Glutamatergic neuron (in vitro differentiated cells): ENCODE measurements around the gene TMEM186. TPM values are rescaled to one million over a fixed set of nuclear protein-coding genes. Genes with fewer than 3 reads are reported as not detected.
A peak's percentile ranks its signal among the peaks of the same experiment; 100 is the strongest.

ENCODE experiments used
- DNase-seq: peaks from one replicate; pipeline ENCODE4 v3.0.0; 2022
- H3K27ac Mint-ChIP-seq: one replicate; pipeline ENCODE4 v1.8.0; 2020; ENCODE audit warnings: mild to moderate bottlenecking, mixed read lengths, inconsistent platforms; ENCODE audit not compliant: unreplicated experiment
- H3K27me3 Mint-ChIP-seq: one replicate; pipeline ENCODE4 v1.8.0; 2020; ENCODE audit warnings: mild to moderate bottlenecking, moderate library complexity, mixed read lengths, inconsistent platforms; ENCODE audit not compliant: unreplicated experiment
- H3K36me3 Mint-ChIP-seq: one replicate; pipeline ENCODE4 v1.8.0; 2020; ENCODE audit warnings: mild to moderate bottlenecking, mixed read lengths, inconsistent platforms; ENCODE audit not compliant: unreplicated experiment
- H3K4me1 Mint-ChIP-seq: one replicate; pipeline ENCODE4 v1.8.0; 2020; ENCODE audit warnings: mild to moderate bottlenecking, low read depth, mixed read lengths, inconsistent platforms; ENCODE audit not compliant: unreplicated experiment
- H3K4me3 Mint-ChIP-seq: one replicate; pipeline ENCODE4 v1.8.0; 2020; ENCODE audit warnings: mild to moderate bottlenecking, mixed read lengths, inconsistent platforms; ENCODE audit not compliant: unreplicated experiment
- H3K9me3 Mint-ChIP-seq: one replicate; pipeline ENCODE4 v1.8.0; 2020; ENCODE audit warnings: mild to moderate bottlenecking, moderate library complexity, mixed read lengths, inconsistent platforms; ENCODE audit not compliant: unreplicated experiment
- total RNA-seq: library from RNA; stranded (reverse); fragmentation: NEBNext Ultra II Directional; extraction: Animal tissue kit (Norgen Biotek cat#: 25700); gene quantifications from one replicate; pipeline ENCODE4 v1.2.1, GENCODE V29; 2021; ENCODE audit not compliant: unreplicated experiment
- TF ChIP-seq, protein P1 (sequence below): fragments of 200-600 bp; sonication (generic); IDR thresholded peaks from one replicate; pipeline ENCODE4 v1.5.0; 2021; ENCODE audit not compliant: partially characterized antibody, unreplicated experiment

The TMEM186 gene
- total RNA-seq, 1 donor from 2014 or later, result 7.3 TPM

DNA sequence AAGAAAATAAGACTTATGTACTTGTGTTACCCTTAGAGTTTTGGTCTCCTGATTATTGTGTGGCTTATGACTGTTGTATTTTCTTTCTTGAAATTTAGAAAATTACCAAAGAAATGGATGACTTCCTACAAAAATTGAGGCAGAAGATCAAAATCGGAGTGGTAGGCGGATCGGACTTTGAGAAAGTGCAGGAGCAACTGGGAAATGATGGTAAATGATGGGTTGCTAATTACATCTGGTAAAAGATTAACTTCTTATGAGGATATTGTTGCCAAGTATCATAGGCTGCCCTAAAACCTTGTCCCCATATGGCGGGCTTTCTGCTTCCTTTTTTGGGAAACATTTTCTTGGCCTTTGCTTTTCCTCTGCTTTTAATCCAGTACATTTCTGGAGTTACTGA is 4.3 kb upstream of the TMEM186 start:
- Mint-ChIP-seq H3K27ac (no peak overlapping the region), H3K4me3 (no peak overlapping the region), H3K27me3 (peaks cover 2% of the 10 kb centered on the region), H3K36me3 (peaks cover 4% of the 10 kb centered on the region), H3K9me3 (peaks cover 2% of the 10 kb centered on the region), H3K4me1 (peaks cover 11% of the 10 kb centered on the region)
- TF ChIP-seq, protein P1, sequence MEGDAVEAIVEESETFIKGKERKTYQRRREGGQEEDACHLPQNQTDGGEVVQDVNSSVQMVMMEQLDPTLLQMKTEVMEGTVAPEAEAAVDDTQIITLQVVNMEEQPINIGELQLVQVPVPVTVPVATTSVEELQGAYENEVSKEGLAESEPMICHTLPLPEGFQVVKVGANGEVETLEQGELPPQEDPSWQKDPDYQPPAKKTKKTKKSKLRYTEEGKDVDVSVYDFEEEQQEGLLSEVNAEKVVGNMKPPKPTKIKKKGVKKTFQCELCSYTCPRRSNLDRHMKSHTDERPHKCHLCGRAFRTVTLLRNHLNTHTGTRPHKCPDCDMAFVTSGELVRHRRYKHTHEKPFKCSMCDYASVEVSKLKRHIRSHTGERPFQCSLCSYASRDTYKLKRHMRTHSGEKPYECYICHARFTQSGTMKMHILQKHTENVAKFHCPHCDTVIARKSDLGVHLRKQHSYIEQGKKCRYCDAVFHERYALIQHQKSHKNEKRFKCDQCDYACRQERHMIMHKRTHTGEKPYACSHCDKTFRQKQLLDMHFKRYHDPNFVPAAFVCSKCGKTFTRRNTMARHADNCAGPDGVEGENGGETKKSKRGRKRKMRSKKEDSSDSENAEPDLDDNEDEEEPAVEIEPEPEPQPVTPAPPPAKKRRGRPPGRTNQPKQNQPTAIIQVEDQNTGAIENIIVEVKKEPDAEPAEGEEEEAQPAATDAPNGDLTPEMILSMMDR, result no peak
- no peak for DNase-seq

DNA sequence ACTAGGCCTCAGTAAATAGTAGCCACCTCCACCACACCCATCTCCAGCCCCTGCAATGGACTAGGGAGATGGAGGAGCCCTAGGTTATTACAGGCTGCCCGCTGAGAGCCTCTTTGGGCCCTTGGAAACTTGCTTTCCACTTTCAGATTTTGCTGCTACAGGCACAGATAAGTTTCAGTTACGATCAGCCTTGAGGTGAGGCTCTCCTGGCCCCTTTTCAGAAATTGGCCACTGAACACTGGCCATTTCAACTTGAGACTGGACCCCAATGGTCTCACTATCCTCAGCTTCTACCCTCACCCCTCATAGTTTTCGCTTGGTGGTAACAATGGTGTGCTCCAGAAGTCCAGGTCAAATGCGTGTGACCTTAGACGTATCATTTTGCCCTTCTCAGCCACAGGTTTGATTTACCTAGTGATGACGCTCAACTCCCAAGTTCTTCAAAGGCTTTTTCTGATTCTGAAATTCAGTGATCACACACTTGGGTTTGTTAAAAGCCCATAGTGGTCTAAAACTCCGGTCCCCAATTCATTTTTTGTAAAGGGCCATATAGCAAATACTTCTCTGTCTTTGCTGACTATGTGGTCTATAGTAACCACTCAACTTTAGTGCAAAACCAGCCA is 1.2 kb upstream of the TMEM186 start:
- TF ChIP-seq, protein P1, result no peak
- Mint-ChIP-seq H3K27me3 (peaks cover 2% of the 10 kb centered on the region), H3K9me3 (peaks cover 2% of the 10 kb centered on the region), H3K4me3 (peak overlapping the region; percentile 95), H3K27ac (peak overlapping the region; percentile 35), H3K4me1 (peaks cover 11% of the 10 kb centered on the region), H3K36me3 (peaks cover 4% of the 10 kb centered on the region)
- DNase-seq, result no peak

DNA sequence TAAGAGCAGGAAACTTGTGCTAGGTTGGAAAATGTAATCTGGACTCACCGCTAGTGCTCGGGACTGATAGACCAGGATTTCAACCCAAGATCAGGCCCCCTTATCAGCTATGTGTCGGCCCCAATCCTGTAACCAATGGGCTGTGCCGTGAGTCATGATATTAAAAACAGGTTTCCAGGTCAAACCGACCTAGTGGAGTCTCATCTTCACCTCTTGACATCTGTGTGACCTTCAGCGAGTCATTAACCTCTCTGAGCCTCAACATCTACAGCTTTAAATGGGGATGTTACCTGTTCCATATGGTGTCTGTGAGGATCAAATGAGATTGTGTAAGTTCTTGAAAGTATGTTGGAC is 712 bp upstream of the TMEM186 start:
- Mint-ChIP-seq H3K4me3 (peak overlapping the region; percentile 95), H3K4me1 (peaks cover 11% of the 10 kb centered on the region), H3K9me3 (peaks cover 2% of the 10 kb centered on the region), H3K36me3 (peaks cover 4% of the 10 kb centered on the region), H3K27ac (no peak overlapping the region), H3K27me3 (peaks cover 2% of the 10 kb centered on the region)
- DNase-seq, result no peak
- TF ChIP-seq, protein P1, result no peak

DNA sequence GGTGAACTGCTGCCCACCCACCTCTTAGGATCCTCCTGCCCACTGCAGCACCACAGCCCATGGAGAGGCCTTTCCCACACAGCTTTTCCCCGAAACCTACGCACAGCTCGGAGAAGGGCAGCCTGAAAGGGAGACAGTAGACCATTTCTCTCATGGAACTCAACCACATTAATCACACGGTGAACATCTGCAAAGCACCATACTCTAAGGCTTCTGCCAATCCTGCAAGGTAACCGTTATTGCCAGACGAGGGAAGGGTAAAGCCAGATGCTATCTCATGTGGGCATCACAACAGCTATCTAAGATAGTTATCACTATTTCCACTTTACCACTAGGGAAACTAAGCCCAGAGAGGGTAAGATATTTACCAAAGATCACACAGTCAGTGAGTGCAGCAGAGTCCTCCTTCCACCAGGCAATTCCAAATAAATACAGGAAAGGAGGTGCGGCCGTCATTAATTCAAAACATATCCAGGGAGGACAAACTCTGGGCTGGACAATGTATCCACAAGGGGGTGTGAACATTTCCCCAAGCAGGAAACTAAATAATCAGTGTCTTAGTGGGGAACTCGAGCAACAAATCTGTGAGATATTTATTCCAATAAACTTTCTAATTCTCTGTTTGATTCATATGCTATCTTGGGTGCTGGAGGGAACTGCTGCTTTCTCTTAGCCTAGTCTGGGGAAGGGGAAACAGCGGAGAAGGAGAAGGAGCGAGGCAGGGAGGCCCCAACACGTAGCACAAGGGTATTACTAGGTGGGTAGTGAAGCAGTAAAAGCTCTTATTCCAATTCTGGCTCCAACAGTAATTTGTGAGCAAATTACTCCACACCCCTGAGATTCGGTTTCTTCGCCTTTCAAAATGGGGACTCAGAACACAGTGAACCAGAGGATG is 723 bp downstream of the TMEM186 start:
- TF ChIP-seq, protein P1, result no peak
- DNase-seq, result no peak
- peaks cover 2% of the 10 kb centered on the region for H3K9me3 Mint-ChIP-seq

GRCh38 chr16:8795818-8796217 is 1.6 kb downstream of the TMEM186 start:
- Mint-ChIP-seq H3K4me1 (peaks cover 11% of the 10 kb centered on the region), H3K9me3 (peaks cover 2% of the 10 kb centered on the region), H3K27me3 (peaks cover 2% of the 10 kb centered on the region), H3K36me3 (peaks cover 4% of the 10 kb centered on the region), H3K4me3 (no peak overlapping the region), H3K27ac (no peak overlapping the region)
- no peak for DNase-seq
- TF ChIP-seq, protein P1, result no peak

More for the DNA sequence above, 723 bp downstream of the TMEM186 start:
- peak overlapping the region; percentile 95 for H3K4me3 Mint-ChIP-seq
- peaks cover 2% of the 10 kb centered on the region for H3K27me3 Mint-ChIP-seq
- peak overlapping the region; percentile 64 for H3K27ac Mint-ChIP-seq
- peaks cover 11% of the 10 kb centered on the region for H3K4me1 Mint-ChIP-seq
- H3K36me3 Mint-ChIP-seq, result peaks cover 4% of the 10 kb centered on the region
